PC-9 (cell line): ENCODE measurements around the gene DNAJB13.

Experiments
- EZH2 ChIP-seq: fragments of 200-600 bp; sonication (generic); IDR thresholded peaks from 2 replicates; pipeline ENCODE4 v1.8.0; 2017; ENCODE audit warnings: antibody characterized with exemption, low read depth
- TF ChIP-seq, protein P1 (sequence below): fragments of 200-600 bp; sonication (generic); conservative IDR thresholded peaks from 2 replicates; pipeline ENCODE4 v1.6.1; 2017; ENCODE audit warnings: mixed run types, antibody characterized with exemption, mild to moderate bottlenecking, moderate library complexity

GRCh38 chr11:74004759-74005615 lies 54.2 kb downstream of the DNAJB13 start:
- no peak for TF ChIP-seq EZH2
- TF ChIP-seq, protein P1, sequence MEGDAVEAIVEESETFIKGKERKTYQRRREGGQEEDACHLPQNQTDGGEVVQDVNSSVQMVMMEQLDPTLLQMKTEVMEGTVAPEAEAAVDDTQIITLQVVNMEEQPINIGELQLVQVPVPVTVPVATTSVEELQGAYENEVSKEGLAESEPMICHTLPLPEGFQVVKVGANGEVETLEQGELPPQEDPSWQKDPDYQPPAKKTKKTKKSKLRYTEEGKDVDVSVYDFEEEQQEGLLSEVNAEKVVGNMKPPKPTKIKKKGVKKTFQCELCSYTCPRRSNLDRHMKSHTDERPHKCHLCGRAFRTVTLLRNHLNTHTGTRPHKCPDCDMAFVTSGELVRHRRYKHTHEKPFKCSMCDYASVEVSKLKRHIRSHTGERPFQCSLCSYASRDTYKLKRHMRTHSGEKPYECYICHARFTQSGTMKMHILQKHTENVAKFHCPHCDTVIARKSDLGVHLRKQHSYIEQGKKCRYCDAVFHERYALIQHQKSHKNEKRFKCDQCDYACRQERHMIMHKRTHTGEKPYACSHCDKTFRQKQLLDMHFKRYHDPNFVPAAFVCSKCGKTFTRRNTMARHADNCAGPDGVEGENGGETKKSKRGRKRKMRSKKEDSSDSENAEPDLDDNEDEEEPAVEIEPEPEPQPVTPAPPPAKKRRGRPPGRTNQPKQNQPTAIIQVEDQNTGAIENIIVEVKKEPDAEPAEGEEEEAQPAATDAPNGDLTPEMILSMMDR, result no peak
